RCC 7860 (cell line): Measurements from ENCODE around the gene STXBP5.

ENCODE experiments used
- DNase-seq: peaks from one replicate; pipeline ENCODE4 v3.0.0-alpha.2; 2015; ENCODE audit warnings: low spot score
- FAIRE-seq: peaks from 2 replicates; lab custom pipeline; 2012; peaks lifted over from hg19 to GRCh38; lab: Jason Lieb, UNC

Gene STXBP5

DNA sequence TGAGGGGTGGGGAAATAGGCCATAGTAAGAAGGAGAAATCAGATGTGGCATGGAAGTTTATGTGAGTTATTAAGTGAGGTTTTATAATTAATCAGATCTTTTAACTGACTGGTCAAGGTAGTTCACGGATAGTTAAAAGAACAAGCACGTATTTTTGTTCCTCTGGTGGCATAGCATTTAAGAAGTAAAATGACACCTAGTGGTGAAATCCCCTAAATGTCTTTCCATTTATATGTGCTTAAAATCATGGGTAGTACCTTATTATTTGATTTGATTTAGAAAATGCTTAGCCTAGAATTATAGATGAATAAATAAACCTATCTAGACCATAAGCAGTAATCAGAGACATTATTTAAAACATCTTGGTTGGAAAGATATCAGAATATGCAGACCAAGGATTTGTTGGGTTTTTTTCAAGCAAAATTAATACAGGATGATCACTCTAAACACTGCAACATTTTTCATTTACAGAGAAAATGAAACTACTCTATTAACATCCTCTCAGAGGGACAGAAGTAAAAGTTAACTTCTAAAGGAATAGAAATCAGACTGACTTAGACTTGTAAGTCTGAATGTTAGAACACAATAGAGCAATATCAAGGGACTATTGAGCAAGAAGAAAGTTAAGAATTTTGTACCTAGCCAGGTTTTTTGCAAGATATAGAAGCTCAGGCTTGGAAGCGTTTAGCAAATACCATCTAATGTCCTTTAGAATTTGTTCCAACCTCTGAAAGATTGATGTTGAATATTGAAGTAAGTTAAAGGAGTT lies 81.1 kb downstream of the STXBP5 start:
- no peak for DNase-seq
- peak; percentile 62 for FAIRE-seq

DNA sequence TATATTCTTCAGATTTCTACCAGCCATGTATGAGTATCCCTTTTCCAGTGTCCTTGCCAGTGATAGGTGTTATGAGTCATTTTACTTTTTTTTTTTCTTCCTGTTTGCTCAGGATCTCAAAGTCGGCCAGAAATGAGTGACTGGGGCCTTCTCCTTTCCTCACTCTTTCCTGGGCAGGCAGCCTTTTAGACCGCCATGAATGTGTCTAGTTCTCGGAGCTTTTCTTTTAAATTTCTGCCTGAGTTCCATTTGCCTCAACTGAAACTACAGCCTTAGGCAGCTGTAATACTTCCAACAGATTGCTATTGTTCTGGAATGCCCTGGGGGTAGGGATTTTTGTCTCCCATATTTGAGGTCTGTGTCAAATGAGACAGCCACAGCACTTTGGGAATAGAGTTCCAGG lies 83.7 kb downstream of the STXBP5 start:
- DNase-seq (peak; percentile 31), FAIRE-seq (peak; percentile 58)

DNA sequence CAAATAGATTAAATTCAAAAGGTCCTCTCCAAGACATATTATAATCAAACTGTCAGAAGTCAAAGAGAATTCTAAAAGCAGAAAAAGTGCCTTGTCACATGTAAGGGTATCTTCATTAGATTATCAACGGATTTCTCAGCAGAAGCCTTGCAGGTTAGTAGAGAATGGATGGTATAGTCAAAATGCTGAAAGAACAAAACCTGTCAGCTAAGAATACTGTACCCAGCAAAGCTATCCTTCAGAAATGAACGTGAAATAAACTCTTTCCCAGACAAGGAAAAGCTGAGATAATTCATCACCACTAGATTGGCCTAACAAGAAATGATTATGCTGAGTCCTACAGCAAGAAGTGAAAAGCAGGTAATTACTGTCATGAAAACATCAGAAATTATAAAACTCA lies 92.9 kb downstream of the STXBP5 start:
- FAIRE-seq (no peak), DNase-seq (no peak)

DNA sequence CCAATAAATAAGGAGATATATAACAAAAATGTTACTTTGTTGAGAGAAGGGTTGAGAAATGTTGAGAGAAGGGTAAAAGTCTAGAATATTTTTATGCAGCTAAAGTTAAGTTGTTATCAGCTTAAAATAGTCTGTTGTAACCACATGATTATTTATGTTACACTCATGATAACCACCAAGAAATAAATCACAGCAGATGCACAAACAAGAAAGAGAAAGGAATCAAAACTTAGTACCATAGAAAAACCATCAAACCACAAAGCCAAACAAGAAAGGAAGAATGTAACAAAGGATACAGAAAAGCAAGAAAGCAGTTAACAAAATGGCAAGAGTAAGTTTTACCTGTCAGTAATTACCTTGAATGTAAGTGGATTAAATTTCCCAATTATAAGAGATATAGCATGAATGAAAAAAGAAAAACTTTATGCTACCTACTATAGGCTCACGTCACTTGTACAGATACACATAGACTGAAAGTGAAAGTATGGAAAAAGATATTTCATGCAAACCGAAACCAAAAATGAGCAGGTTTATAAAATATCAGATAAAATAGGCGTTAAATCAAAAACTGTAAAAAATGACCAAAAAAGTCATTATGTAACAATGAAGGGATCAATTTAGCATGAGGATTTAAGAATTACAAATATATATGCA lies 93.6 kb downstream of the STXBP5 start:
- DNase-seq (no peak), FAIRE-seq (no peak)

DNA sequence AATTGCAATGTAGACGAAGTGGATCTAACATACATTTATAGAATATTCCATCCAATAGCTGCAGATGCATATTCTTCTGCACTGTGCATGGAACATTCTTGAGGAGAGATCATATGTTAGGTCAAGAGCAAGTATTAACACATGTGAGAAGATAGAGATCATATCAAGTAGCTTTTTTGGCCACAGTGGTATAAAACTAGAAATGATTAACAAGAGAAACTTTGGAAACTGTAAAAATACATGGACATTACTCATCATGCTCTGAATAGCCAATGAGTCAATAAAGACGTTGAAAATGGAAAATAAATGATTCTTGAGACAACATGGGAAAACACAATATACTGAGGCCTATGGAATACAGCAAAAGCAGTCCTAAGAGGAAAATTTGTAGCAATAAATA lies 94.2 kb downstream of the STXBP5 start:
- DNase-seq = peak; percentile 55

DNA sequence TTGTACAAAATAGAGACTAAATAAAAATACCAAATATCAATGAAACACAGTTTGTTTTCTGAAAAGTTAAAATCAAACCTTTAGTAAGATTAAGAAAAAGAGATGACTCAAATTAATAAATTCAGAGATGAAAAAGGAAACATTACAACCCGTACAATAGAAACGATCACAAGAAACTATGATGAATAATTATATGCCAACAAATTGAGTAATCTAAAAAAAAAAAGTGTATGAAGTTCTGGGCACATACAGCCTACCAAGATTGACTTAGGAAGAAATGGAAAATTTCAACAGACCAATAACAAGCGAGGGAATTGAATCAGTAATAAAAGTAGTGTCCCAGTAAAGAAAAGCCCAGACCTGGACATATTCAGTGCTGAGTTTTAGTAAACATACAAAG lies 94.8 kb downstream of the STXBP5 start:
- no peak for FAIRE-seq
- DNase-seq = no peak

More for the DNA sequence above, 94.2 kb downstream of the STXBP5 start:
- peak; percentile 81 for FAIRE-seq

DNA sequence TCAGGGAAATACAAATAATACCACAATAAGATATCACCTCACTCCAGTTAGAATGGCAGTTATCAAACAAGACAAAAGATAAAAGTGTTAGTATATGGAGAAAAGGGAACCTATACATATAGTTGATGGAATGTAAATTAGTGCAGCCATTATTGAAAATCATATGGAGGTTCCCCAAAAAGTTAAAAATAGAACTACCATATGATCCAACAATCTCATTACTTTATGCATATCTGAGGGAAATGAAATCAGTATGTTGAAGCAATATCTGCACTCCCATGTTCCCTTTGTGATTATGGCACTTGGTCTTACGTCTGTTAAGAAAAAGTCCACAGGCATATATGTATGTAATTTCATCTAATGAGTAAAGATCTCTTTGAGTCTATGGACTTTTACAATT lies 96.9 kb downstream of the STXBP5 start:
- no peak for DNase-seq

DNA sequence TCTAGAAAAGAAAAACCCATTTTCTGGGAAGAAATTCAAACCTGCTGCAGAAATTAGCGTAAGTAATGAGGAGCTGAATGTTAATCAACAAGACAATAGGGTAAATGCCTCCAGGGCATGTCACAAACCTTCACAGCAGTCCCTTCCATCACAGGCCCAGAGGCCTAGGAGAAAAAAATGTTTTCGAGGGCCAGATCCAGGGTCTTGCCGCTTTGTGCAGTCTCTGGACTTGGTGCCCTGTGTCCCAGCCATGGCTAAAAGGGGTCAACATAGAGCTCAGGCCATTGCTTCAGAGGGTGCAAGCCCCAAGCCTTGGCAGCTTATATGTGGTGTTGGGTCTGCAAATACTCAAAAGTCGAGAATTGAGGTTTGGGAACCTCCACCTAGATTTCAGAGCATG lies 99.8 kb downstream of the STXBP5 start:
- DNase-seq (no peak), FAIRE-seq (no peak)

More for the DNA sequence above, 96.9 kb downstream of the STXBP5 start:
- FAIRE-seq = no peak

DNA sequence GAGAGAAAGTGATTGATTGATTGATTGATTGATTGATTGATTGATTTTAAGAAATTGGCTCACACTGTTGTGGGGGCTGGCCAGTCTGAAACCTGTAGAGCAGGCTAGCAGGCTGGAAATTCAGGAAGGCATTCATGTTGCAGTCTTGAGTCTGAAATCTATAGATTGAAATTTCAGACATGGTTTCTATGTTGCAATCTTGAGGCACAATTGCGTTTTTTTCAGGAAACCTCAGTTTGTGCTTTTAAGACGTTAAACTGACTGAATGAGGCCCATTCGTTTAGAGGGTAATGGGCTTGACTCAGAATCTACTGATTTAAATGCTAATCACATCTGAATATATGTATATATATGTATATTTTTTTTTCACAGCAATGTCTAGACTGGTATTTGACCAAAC lies 106.3 kb downstream of the STXBP5 start:
- no peak for DNase-seq
- FAIRE-seq = no peak

DNA sequence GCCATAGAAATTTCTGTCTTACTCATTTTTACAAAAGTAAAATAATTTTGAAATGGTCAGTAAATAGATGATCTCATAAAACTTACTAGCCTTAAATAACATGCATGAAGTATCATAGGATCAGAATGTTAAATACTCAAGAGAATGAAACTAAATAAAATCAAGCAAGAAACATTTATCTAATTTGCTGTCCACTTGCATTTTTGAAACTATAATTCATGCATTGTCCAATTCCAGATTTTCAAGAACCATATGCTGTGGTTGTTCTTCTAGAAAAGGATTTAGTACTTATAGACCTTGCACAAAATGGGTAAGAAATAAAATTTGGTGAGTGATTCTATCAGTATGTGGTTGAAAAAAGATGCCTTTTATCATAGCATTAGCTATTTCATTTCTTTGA lies 107.0 kb downstream of the STXBP5 start:
- FAIRE-seq (no peak), DNase-seq (no peak)

DNA sequence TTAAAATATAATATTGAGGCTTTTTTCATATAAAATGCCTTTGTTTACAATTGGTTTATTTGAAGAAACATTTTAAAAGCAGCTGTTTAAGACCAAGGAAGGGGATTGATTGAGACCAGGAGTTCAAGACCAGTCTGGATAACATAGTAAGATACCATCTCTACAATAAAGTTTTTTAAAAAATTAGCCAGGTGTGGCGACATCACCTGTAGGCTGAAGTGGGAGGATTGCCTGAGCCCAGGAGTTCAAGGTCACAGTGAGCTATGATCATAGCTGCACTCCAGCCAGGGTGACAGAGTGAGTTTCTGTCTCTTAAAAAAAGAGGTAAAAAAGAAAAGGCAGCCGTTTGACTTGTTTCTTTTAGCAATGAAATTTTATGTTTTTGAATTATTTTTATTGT lies 117.0 kb downstream of the STXBP5 start:
- no peak for DNase-seq
- FAIRE-seq = no peak

DNA sequence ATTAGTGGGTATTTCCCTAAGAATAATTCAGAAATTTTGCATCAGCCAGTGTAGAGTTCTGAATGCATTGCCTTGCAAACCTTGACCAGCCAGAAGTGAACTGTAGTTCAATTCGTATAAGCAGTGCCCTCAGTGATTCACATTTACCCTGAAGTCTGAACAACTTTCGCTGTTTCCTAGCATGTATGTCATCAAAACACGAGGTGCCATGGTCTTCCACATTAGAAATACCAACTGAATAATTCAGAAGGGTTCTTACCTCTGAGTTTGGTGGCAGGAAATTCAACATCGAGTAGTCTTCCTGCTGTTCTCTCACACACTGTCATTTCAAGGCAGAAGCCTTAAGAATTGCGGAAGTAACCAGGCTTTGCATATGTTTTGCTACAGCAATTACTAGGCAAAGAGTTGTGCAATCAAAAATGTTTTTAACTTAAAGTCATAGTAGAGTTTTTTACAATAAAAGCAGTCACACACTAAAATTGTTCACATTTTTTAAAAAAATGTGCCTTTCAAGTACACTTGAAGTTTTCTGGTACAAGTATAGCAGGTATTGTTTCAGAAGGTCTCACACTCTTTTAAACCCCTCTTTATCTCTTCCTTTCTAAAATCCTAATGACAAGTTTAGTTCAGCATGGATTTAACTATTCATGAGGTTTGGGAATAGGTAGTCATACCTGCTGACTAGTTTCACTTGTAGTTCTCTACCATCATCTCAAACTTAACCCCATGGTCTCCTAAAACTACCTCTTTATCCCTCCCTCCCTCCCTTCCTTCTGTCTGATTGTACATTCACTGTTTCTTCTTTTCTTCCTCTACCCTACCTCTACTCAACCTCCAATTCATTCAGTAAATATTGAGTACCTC lies 118.3 kb downstream of the STXBP5 start:
- no peak for FAIRE-seq

DNA sequence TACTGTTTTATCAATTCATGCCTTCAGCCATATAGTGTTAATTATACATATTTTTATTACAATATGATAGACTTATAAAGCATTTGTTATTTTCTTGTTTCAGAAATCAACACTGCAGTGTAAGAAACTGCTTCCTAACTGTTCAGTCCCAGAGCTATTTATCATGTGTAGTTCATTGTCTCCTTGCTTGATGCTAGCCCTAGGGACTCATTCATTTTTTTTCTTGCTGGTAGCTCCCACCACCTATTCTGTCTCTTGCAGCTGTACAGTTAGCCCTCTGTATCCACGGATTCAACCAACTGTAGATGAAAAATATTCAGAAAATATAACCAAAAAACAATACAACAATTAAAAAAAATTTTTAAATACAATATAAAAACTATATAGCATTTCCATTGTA lies 121.3 kb downstream of the STXBP5 start:
- DNase-seq (no peak), FAIRE-seq (no peak)

More for the DNA sequence above, 118.3 kb downstream of the STXBP5 start:
- DNase-seq = no peak

DNA sequence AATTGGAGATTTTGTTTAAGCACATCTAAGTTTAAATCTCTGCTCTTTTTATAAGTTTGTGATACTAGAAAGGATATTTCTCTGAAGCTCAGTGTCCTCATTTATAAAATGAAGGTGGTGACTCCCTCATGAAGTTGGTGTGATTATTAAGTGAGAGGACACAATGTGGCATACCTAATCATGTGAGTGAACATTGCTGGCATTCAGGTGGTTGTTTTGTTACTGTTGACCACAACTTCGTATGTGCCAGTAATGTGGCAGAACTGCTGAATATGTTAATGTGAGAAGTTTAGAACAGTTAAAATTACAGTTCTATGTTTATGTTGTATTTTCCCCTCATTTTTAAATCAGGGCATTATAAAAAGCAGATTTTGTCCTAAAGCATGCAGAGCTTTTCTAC lies 127.2 kb downstream of the STXBP5 start:
- FAIRE-seq = no peak
- no peak for DNase-seq

DNA sequence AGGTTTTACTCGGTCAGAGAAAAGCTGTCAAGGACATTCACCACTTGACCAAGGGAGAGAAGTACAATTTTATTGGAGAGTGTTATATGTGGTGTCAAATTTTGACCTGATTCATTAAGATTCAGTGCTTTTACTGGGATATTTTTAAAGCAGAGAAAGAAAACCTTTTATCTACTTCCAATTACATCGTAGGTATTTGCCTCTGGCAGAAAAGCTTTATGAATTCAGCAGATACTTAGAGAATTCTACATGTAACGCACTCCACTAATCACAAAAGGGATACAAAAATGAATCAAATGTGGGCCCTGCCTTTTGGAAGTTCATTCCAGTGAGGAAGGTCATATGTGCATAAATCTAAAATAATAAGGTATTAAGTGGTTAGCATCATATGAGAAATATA lies 133.7 kb downstream of the STXBP5 start:
- FAIRE-seq (no peak), DNase-seq (no peak)

DNA sequence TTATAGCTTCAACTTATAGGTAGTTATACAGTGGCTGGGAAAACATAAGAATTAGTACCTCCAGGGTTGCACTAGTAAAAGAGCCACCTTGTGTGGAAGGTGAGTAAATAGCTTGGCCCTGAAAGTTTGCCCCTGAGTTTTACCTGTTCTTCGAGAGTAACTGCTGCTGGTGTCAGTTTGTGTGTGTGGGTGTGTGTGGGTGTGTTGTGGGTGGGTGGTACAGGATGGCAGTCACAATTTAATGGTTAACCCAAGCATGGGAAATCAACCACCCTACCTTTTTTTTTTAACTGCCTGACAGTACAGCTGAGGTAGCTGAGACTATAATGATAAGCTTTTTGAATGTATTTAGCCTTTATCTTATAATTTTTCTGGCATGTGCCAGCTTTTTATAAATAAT lies 137.3 kb downstream of the STXBP5 start:
- DNase-seq = no peak

DNA sequence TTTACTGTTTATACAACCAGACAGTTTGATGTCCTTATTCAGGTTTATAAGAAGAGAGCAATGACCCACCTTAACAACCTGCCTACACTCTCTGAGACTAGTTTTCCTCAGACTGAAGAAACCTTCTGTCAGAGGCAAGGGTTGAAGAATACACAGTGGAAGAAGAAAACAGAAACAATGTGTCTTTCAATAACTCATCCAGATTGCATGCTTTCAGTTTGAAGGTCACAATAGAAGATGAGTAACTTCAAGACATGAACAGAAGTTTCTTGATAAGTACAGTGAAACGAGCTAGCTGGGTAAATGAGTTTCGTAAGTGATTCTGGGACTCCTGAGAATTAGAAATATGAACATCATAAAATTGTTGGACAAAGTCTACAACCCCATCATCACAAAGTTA lies 141.7 kb downstream of the STXBP5 start:
- FAIRE-seq = no peak
- no peak for DNase-seq

More for the DNA sequence above, 137.3 kb downstream of the STXBP5 start:
- FAIRE-seq = no peak

DNA sequence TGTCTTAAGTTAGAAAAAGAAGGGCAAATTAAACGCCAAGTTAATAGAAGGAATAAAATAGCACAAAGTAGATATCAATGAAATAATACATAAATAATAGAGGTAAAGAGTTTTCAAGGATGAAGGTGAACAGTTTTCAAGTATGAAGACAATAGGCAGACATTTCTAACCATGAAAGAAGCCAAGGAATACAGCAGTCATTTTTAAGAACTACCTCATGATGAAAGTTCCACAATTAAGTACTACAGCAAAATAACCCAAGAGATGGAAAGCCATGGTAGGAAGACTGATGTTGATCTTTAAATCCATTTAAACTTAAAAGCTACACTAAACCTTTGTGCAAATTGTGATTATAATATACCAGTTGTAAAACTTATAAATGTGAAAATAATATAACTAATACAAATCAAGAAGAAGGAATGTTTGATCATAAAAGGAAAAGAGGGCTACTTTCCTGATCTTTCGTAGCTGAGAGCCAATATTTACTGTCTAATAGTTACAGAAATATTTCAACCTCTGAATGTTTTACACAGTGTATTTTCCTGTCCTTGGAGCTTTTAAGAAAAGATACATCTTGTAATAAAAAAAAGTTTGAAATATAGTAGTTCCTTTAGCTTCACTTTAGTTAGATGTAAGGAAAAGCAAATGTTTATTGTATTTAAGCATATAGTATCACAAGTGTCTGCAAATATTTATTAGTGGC lies 143.1 kb downstream of the STXBP5 start:
- no peak for DNase-seq
- FAIRE-seq = no peak

DNA sequence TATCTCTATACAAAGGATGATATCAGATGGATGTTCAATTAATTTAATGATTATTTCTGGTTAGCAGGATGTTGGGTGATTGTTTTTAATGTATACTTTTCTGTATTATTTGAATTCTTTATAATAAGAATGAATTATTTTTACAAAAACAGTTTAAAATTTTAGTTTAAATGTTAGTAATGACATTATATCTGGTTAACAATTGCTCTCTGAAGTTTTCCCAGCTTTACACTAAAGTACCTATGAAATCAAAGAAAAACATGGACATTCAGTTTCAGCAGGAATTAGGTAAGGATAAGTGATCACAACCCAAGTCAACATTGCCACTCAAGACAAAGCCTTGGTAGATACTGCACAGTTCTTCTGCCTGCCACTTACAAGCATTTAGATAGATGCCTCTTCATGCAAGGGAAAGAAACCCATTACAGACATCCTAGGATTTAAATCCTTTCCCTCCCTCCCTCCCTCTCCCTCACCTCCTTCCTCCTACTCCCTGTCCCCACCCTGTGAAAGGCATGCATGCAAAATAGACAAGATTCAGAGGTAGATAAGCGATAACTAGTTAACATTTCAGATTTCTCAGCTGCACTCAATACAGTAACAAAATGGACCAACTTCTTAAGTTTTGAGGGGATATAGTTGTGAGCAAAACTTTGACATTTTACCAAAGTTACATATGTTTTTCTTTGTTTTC lies 143.8 kb downstream of the STXBP5 start:
- FAIRE-seq = no peak

DNA sequence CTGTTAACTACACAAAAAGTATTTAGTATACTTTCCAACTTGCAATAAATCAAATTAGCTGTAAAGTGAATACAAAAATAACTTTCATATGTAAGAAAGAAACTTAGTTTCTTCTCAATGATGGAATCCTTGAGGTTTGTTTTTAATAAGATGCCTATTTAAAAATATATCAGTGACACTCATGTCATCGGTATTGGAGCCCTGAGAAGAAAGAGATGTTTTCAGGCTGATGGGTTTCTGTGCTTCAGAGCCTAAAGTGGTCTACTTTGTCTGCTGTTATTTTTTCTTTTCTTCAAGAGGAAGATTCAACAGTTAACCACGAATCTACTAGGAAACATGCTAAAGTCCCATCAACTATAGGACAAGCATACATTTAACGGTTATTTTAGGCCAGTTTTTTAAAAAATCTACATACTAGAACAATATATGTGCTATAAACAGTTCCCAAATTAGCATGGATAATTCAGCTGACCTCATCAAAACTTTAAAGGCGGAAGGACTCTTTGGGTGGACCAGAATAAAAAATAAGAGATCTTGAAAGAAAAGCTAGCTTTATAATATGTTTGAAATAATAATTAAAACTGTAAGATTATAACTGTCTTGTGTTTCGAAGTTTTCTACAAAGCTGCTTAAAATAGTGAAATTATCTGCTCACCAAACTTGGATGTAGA lies 157.2 kb downstream of the STXBP5 start:
- DNase-seq = no peak
- FAIRE-seq = no peak

More for the DNA sequence above, 143.8 kb downstream of the STXBP5 start:
- no peak for DNase-seq
